ENCODE data around the gene C5orf15. TPM values are rescaled to one million over a fixed set of nuclear protein-coding genes. Genes with fewer than 3 reads are reported as not detected.

C5orf15 gene
- 29.3 and 55.7 TPM in 2 replicates for total RNA-seq

DNA sequence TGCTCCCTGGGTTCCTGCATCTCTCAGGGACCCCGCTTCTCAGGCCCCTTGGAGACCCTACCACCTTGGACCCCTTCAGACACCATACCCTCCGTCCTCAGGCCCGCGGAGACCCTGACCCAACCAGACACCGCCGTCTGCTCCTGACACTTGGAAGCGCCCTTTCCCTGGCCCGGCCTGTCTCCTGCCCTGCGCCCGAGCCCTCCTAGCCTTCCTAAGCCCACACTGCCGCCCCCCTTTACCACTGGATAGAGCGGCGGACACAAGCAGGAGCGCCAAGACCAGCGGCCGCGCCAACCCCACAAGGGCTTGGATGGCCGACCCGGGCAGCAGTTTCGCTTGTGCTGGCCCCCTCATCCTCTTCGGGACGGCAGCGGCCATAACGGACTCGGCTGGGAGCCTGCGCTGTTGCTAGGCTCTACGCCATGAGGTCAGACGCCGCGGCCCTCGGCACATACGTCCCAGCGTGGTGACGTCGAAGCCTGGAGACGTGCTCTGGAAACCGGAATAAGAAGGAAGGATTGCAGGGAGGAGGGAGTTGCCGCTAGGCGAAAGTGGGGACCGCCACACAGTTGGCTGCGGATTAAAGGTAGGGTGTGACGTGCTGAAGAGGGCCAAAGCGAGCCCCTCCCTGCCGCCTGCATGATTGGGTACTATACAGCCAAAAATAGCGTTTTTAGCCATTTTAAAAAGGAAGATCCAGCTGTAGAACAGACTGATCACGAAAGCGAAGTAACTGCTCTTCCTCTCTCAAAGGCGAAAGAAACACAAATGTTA is at the start of gene C5orf15:
C5orf15 (minus strand) TSS at position 422 of the 777 bp plus-strand sequence; CDS start at position 381, 41 bp downstream.

DNA sequence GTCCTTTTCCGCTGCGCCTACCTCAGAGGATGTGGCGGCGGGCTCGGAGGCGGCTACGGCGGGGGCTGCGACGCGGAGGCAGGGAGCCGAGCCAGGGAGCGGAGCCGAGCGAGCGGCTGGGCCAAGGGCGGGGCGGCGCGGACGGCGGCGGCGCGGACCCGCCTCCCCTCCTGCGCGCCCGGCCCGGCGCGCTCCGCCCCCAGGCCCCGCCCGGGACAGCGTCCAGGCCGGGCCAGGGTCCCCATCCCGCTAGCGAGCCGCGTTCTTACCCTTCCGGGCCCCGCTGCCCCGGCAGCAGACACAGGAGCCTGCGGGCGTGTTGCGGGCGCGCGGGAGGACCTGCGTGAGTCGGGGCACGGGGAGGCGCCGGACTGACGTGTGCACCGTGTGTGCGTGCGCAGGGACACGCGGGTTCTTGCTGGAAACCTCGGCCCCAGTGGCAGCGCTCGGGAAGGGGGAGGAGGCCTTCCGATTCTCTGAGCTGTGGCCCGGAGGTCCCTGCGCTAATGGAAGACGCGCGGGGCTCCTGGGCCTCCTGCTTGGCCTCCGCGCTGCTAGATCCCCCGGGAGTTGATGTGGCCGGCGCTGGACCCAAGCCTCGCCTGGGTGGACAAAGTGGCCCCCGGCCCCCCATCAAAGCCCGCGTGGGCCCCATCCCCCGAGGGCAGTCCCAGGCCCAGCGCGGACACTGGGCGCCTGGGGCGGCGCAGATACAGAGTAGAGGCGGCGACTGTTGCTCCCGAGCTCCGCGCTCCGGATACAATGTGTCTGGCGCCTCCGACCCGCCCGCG is 36.4 kb upstream of the C5orf15 start, which contains the start of gene VDAC1:
VDAC1 (minus strand) TSS at position 350 of the 791 bp plus-strand sequence. CDS start 11,963 bp downstream, outside the sequence.

Other genes with a start within 250 kb of the C5orf15 start
- 189 and 228 TPM in 2 replicates for gene VDAC1, start 36.4 kb upstream of the C5orf15 start, total RNA-seq
- gene TCF7, start 146.1 kb upstream of the C5orf15 start, total RNA-seq: 2.8 and 3.9 TPM in 2 replicates
- gene SKP1, start 208.3 kb upstream of the C5orf15 start, total RNA-seq: 253 and 316 TPM in 2 replicates

Data from bronchial smooth muscle cell (primary cell).